CD4-positive, CD25-positive, alpha-beta regulatory T cell (primary cell): ENCODE results near the gene SLC35A3. TPM values are rescaled to one million over a fixed set of nuclear protein-coding genes. Genes with fewer than 3 reads are reported as not detected.

Source experiments
- ATAC-seq, 2 donors: fragments of 150-1000 bp; cut with Tn5 transposase; one replicate each; pipeline ENCODE4 v1.10.0; 2021; ENCODE audit warnings: low read depth in 2 of 2, moderate number of reproducible peaks in 2 of 2, moderate library complexity in 1 of 2
- DNase-seq, 3 donors: peaks; one replicate each; pipeline versions ENCODE4 v3.0.0 to v3.0.0-alpha.2; 2012 to 2022; ENCODE audit warnings: mixed read lengths in 1 of 3
- H3K27ac ChIP-seq: one replicate; pipeline ENCODE4 v1.7.0; 2013; ENCODE audit warnings: mild to moderate bottlenecking, low read length; ENCODE audit not compliant: insufficient read depth, poor library complexity, severe bottlenecking
- H3K27me3 ChIP-seq: one replicate; pipeline ENCODE4 v1.7.0; 2013; ENCODE audit warnings: low read length; ENCODE audit not compliant: control insufficient read depth, insufficient read depth
- H3K36me3 ChIP-seq: one replicate; pipeline ENCODE4 v1.7.0; 2013; ENCODE audit warnings: mild to moderate bottlenecking, low read length, moderate library complexity; ENCODE audit not compliant: control insufficient read depth, insufficient read depth
- H3K4me1 ChIP-seq: 2 replicates; pipeline ENCODE4 v1.7.0; 2013; ENCODE audit warnings: mild to moderate bottlenecking, low read length; ENCODE audit not compliant: insufficient read depth, control insufficient read depth, poor library complexity, severe bottlenecking
- H3K4me3 ChIP-seq: one replicate; pipeline ENCODE4 v1.7.0; 2013; ENCODE audit warnings: low read depth, mild to moderate bottlenecking, low read length, moderate library complexity
- H3K9me3 ChIP-seq, 2 experiments: 1 replicate in 1 of 2; 2 replicates in 1 of 2; pipeline ENCODE4 v1.7.0; 2013; ENCODE audit warnings: low read length in 2 of 2, mild to moderate bottlenecking in 1 of 2, moderate library complexity in 1 of 2; ENCODE audit not compliant: control insufficient read depth in 2 of 2
- H3K27ac Mint-ChIP-seq, 3 donors: one replicate each; pipeline ENCODE4 v1.8.0; 2020 to 2022; ENCODE audit warnings: mild to moderate bottlenecking in 3 of 3, mixed read lengths in 3 of 3, moderate library complexity in 2 of 3
- H3K27me3 Mint-ChIP-seq: one replicate; pipeline ENCODE4 v1.8.0; 2022; ENCODE audit warnings: mild to moderate bottlenecking, mixed read lengths
- H3K36me3 Mint-ChIP-seq: one replicate; pipeline ENCODE4 v1.8.0; 2020; ENCODE audit warnings: mixed read lengths
- H3K4me1 Mint-ChIP-seq, 4 donors: one replicate each; pipeline ENCODE4 v1.8.0; 2020 to 2022; ENCODE audit warnings: mixed read lengths in 4 of 4, mild to moderate bottlenecking in 1 of 4
- H3K4me3 Mint-ChIP-seq, 4 donors: one replicate each; pipeline ENCODE4 v1.8.0; 2020 to 2022; ENCODE audit warnings: mild to moderate bottlenecking in 4 of 4, mixed read lengths in 4 of 4, moderate library complexity in 3 of 4
- H3K9me3 Mint-ChIP-seq, 7 donors: one replicate each; pipeline ENCODE4 v1.8.0; 2020 to 2022; ENCODE audit warnings: mixed read lengths in 7 of 7, mild to moderate bottlenecking in 3 of 7, moderate library complexity in 2 of 7
- polyA plus RNA-seq, 4 donors: library from polyadenylated mRNA; unstranded; fragments of 300-500 nt; fragmentation: Illumina TruSeq; gene quantifications; one replicate each; pipeline ENCODE4 v1.2.3, GENCODE V29; 2021
- total RNA-seq: library from RNA; stranded (reverse); gene quantifications from one replicate; pipeline ENCODE4 v1.2.3, GENCODE V29; 2022

SLC35A3 gene
- total and polyA plus RNA-seq, 5 donors from 2014 or later = 9.5 to 25.1 (median 14.0) TPM

DNA sequence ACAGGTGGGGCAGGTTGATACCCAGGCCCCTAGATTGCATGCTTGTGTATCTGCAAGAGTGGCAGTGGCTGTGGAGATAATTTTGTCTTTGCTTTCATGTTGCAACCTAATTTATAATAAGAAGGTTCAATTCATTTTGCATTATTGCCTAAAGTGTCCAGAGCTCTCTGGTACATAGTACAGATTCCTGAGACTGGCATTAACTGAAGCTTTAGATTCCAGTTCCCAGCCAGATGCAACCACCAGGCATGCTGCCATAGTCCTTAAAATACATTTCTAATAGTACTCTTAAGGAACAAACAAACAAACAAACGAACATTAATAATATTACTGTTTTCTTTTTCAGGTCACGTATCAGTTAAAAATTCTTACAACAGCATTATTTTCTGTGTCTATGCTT is 36.9 kb downstream of the SLC35A3 start:
- Histone ChIP-seq H3K4me3 (no peak overlapping the region), H3K9me3 (peaks cover 0 to 4% of the 10 kb centered on the region in 2 experiments), H3K27ac (no peak overlapping the region), H3K4me1 (no peaks in the 10 kb centered on the region), H3K27me3 (no peaks in the 10 kb centered on the region), H3K36me3 (peaks cover 33% of the 10 kb centered on the region)
- Mint-ChIP-seq H3K36me3 (peaks cover 51% of the 10 kb centered on the region), H3K27me3 (no peaks in the 10 kb centered on the region), H3K27ac (no peak overlapping the region), H3K9me3 (peaks cover 0 to 12% (median 6%) of the 10 kb centered on the region in 7 donors), H3K4me3 (no peak overlapping the region), H3K4me1 (peaks cover 7 to 34% (median 11%) of the 10 kb centered on the region in 4 donors)
- DNase-seq (no peak), ATAC-seq (no peak)

- Mint-ChIP-seq H3K27me3 (no peaks in the 10 kb centered on the region), H3K9me3 (peaks cover 0 to 12% (median 4%) of the 10 kb centered on the region in 7 donors), H3K4me3 (no peak overlapping the region), H3K27ac (peak overlapping the region in 1 of 3 donors; percentile 10), H3K4me1 (peaks cover 0 to 12% (median under 1%) of the 10 kb centered on the region in 4 donors), H3K36me3 (peaks cover 29% of the 10 kb centered on the region)
- peaks cover 0 to 4% of the 10 kb centered on the region in 2 experiments for H3K9me3 ChIP-seq
- peaks cover 35% of the 10 kb centered on the region for H3K36me3 ChIP-seq
- H3K4me3 ChIP-seq = no peak overlapping the region
- ATAC-seq (no peak), DNase-seq (no peak)
- no peaks in the 10 kb centered on the region for H3K27me3 ChIP-seq
- H3K27ac ChIP-seq = no peak overlapping the region
- H3K4me1 ChIP-seq = no peaks in the 10 kb centered on the region
Observed at GRCh38 chr1:100009458-100009857, 39.7 kb downstream of the SLC35A3 start.

GRCh38 chr1:100010804-100011203 is 41.0 kb downstream of the SLC35A3 start:
- Mint-ChIP-seq H3K36me3 (peaks cover 22% of the 10 kb centered on the region), H3K27ac (peak overlapping the region in 1 of 3 donors; percentile 62), H3K4me1 (peaks cover 0 to 15% (median under 1%) of the 10 kb centered on the region in 4 donors)

GRCh38 chr1:100019220-100019619 is 49.4 kb downstream of the SLC35A3 start:
- no peak overlapping the region for H3K27ac ChIP-seq
- Mint-ChIP-seq H3K27me3 (no peaks in the 10 kb centered on the region), H3K4me3 (no peak overlapping the region), H3K27ac (no peak overlapping the region), H3K4me1 (peaks cover 0 to 13% (median under 1%) of the 10 kb centered on the region in 4 donors), H3K9me3 (no peaks in the 10 kb centered on the region), H3K36me3 (peaks cover 27% of the 10 kb centered on the region)
- DNase-seq (no peak), ATAC-seq (no peak)
- H3K4me1 ChIP-seq = no peaks in the 10 kb centered on the region
- H3K9me3 ChIP-seq = no peaks in the 10 kb centered on the region
- H3K36me3 ChIP-seq = no peaks in the 10 kb centered on the region
- H3K27me3 ChIP-seq = no peaks in the 10 kb centered on the region
- H3K4me3 ChIP-seq = no peak overlapping the region

More at GRCh38 chr1:100010804-100011203, 41.0 kb downstream of the SLC35A3 start:
- Histone ChIP-seq H3K27me3 (no peaks in the 10 kb centered on the region), H3K36me3 (peaks cover 23% of the 10 kb centered on the region), H3K27ac (no peak overlapping the region), H3K4me1 (no peaks in the 10 kb centered on the region), H3K9me3 (no peaks in the 10 kb centered on the region), H3K4me3 (no peak overlapping the region)
- Mint-ChIP-seq H3K9me3 (peaks cover 0 to 2% (median under 1%) of the 10 kb centered on the region in 7 donors), H3K4me3 (no peak overlapping the region), H3K27me3 (no peaks in the 10 kb centered on the region)
- ATAC-seq = no peak
- DNase-seq = no peak

- no peak overlapping the region for H3K4me3 ChIP-seq
- Mint-ChIP-seq H3K27ac (no peak overlapping the region), H3K9me3 (no peaks in the 10 kb centered on the region), H3K4me1 (peaks cover 0 to 10% (median 2%) of the 10 kb centered on the region in 4 donors), H3K27me3 (no peaks in the 10 kb centered on the region), H3K4me3 (no peak overlapping the region), H3K36me3 (peaks cover 17% of the 10 kb centered on the region)
- ATAC-seq = no peak
- H3K4me1 ChIP-seq = no peaks in the 10 kb centered on the region
- H3K36me3 ChIP-seq = no peaks in the 10 kb centered on the region
- no peaks in the 10 kb centered on the region for H3K9me3 ChIP-seq
- H3K27me3 ChIP-seq = no peaks in the 10 kb centered on the region
- H3K27ac ChIP-seq = no peak overlapping the region
- no peak for DNase-seq
Observed at GRCh38 chr1:100023482-100023881, 53.7 kb downstream of the SLC35A3 start.

DNA sequence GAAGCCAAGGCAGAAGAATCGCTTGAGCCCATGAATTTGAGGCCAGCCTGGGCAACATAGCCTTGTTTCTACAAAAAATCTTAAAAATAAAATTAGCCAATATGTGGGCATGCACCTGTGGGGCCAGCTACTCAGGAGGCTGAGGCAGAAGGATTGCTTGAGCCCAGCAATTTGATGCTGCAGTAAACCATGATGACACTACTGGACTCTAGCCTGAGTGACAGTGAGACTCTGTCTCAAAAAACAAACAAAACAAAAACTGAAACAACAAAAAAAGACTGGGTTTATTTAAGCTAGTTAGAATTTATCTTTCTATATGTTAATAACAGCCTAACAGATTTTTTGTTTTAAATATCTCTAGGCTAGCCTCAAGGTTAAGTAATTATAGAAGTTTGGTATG is 57.4 kb downstream of the SLC35A3 start:
- H3K4me3 ChIP-seq = no peak overlapping the region
- H3K27ac Mint-ChIP-seq = no peak overlapping the region
- no peaks in the 10 kb centered on the region for H3K9me3 ChIP-seq
- H3K27ac ChIP-seq = no peak overlapping the region
- H3K4me1 ChIP-seq = no peaks in the 10 kb centered on the region
- ATAC-seq (no peak), DNase-seq (no peak)
- H3K9me3 Mint-ChIP-seq = no peaks in the 10 kb centered on the region
- H3K4me3 Mint-ChIP-seq = no peak overlapping the region
- H3K27me3 Mint-ChIP-seq = no peaks in the 10 kb centered on the region
- peaks cover 2% of the 10 kb centered on the region for H3K36me3 Mint-ChIP-seq
- no peaks in the 10 kb centered on the region for H3K36me3 ChIP-seq
- H3K4me1 Mint-ChIP-seq = peaks cover 0 to 10% (median 2%) of the 10 kb centered on the region in 4 donors
- no peaks in the 10 kb centered on the region for H3K27me3 ChIP-seq

- ATAC-seq (no peak), DNase-seq (peak in 1 of 3 donors; percentile 35)
- Mint-ChIP-seq H3K36me3 (no peaks in the 10 kb centered on the region), H3K27me3 (no peaks in the 10 kb centered on the region), H3K27ac (no peak overlapping the region), H3K4me1 (peaks cover 0 to 10% (median 2%) of the 10 kb centered on the region in 4 donors), H3K9me3 (no peaks in the 10 kb centered on the region), H3K4me3 (no peak overlapping the region)
- Histone ChIP-seq H3K27me3 (no peaks in the 10 kb centered on the region), H3K4me3 (no peak overlapping the region), H3K4me1 (no peaks in the 10 kb centered on the region), H3K9me3 (no peaks in the 10 kb centered on the region), H3K27ac (no peak overlapping the region), H3K36me3 (no peaks in the 10 kb centered on the region)
Observed at GRCh38 chr1:100028765-100029164, 59.0 kb downstream of the SLC35A3 start.

GRCh38 chr1:100034470-100034869 is 64.7 kb downstream of the SLC35A3 start:
- Histone ChIP-seq H3K27ac (no peak overlapping the region), H3K27me3 (no peaks in the 10 kb centered on the region), H3K36me3 (no peaks in the 10 kb centered on the region), H3K9me3 (no peaks in the 10 kb centered on the region), H3K4me3 (no peak overlapping the region), H3K4me1 (peaks cover 16% of the 10 kb centered on the region)
- DNase-seq (peak in 2 of 3 donors; percentile 40 to 61), ATAC-seq (no peak)
- peaks cover 0 to 1% (median 0%) of the 10 kb centered on the region in 7 donors for H3K9me3 Mint-ChIP-seq
- peak overlapping the region in 2 of 4 donors; percentile 17 to 76 for H3K4me3 Mint-ChIP-seq
- no peaks in the 10 kb centered on the region for H3K27me3 Mint-ChIP-seq
- H3K4me1 Mint-ChIP-seq = peaks cover 11 to 35% (median 26%) of the 10 kb centered on the region in 4 donors
- peaks cover 4% of the 10 kb centered on the region for H3K36me3 Mint-ChIP-seq
- H3K27ac Mint-ChIP-seq = peak overlapping the region in 1 of 3 donors; percentile 51
